HEK293T (cell line): Measurements from ENCODE around the gene EIF4G1.

Experiments used
- BHLHE40 ChIP-seq: fragments of 450-650 bp; IDR thresholded peaks from 2 replicates; pipeline ENCODE4 v1.6.1; 2016; ENCODE audit warnings: mild to moderate bottlenecking, moderate library complexity, borderline replicate concordance
- FOXA1 ChIP-seq: fragments of 450-650 bp; IDR thresholded peaks from 2 replicates; pipeline ENCODE4 v1.6.1; 2016; ENCODE audit warnings: mild to moderate bottlenecking
- FOXK2 ChIP-seq: fragments of 450-650 bp; IDR thresholded peaks from 2 replicates; pipeline ENCODE4 v1.6.1; 2016; ENCODE audit warnings: mild to moderate bottlenecking
- FOXM1 ChIP-seq: fragments of 450-650 bp; IDR thresholded peaks from 2 replicates; pipeline ENCODE4 v1.6.1; 2017; ENCODE audit warnings: mild to moderate bottlenecking, borderline replicate concordance
- HDGF ChIP-seq: fragments of 450-650 bp; IDR thresholded peaks from 2 replicates; pipeline ENCODE4 v1.6.1; 2017; ENCODE audit warnings: antibody characterized with exemption, borderline replicate concordance
- L3MBTL2 ChIP-seq: fragments of 450-650 bp; conservative IDR thresholded peaks from 2 replicates; pipeline ENCODE4 v1.6.1; 2016; ENCODE audit warnings: mild to moderate bottlenecking
- LEF1 ChIP-seq: fragments of 450-650 bp; IDR thresholded peaks from 2 replicates; pipeline ENCODE4 v1.6.1; 2017; ENCODE audit warnings: mild to moderate bottlenecking, borderline replicate concordance
- NFRKB ChIP-seq: fragments of 450-650 bp; IDR thresholded peaks from 2 replicates; pipeline ENCODE4 v1.6.1; 2016; ENCODE audit warnings: mild to moderate bottlenecking, moderate library complexity
- SP1 ChIP-seq: fragments of 450-650 bp; IDR thresholded peaks from 2 replicates; pipeline ENCODE4 v1.6.1; 2017
- SUZ12 ChIP-seq: fragments of 450-650 bp; IDR thresholded peaks from 2 replicates; pipeline ENCODE4 v1.6.1; 2016; ENCODE audit warnings: mild to moderate bottlenecking
- TARDBP ChIP-seq: fragments of 450-650 bp; IDR thresholded peaks from 2 replicates; pipeline ENCODE4 v1.6.1; 2016
- ZNF384 ChIP-seq: fragments of 450-650 bp; IDR thresholded peaks from 2 replicates; pipeline ENCODE4 v1.6.1; 2016

- TF ChIP-seq LEF1 (no peak), FOXM1 (no peak), BHLHE40 (no peak), SUZ12 (no peak), TARDBP (no peak), ZNF384 (no peak), FOXA1 (no peak), NFRKB (no peak), HDGF (no peak), SP1 (no peak), FOXK2 (no peak), L3MBTL2 (no peak)
These were observed 18.6 kb upstream of the EIF4G1 start for GRCh38 chr3:184295771-184296170.
